ENCODE measurements around the gene FAU. TPM values are rescaled to one million over a fixed set of nuclear protein-coding genes. Genes with fewer than 3 reads are reported as not detected.

Gene FAU
- polyA plus RNA-seq, 1 of the 3 experiments (the other 2 are of a cell fraction) = 1,210 TPM

- ChIA-PET POLR2A (no interaction called here), CTCF (interaction anchor here (1.3 kb wide), 1 partner anchor 58 kb away, joined by 3 read pairs; the partner anchor contains the start of gene ARL2)
- Histone ChIP-seq H3K36me3 (replicated peaks in 1 of 2; ENCODE audit: control insufficient read depth in 1 of 2, insufficient read depth in 2 of 2, low read length in 1 of 2) (no peaks in the 10 kb centered on the region), H2AFZ (ENCODE audit: low read depth) (no peak overlapping the region), H3K9me3 (no peaks in the 10 kb centered on the region), H3K4me3 (ENCODE audit: low read depth in 2 of 2, low read length in 1 of 2) (no peak overlapping the region), H3K4me2 (no peak overlapping the region), H3K79me2 (ENCODE audit: insufficient read depth) (no peaks in the 10 kb centered on the region), H3K9me2 (no peaks in the 10 kb centered on the region), H3K27ac (ENCODE audit: low read depth in 2 of 2, low read length in 1 of 2) (no peak overlapping the region), H3F3A (replicated peaks; ENCODE audit: insufficient read depth) (peaks cover 2% of the 10 kb centered on the region), H3K4me1 (ENCODE audit: control insufficient read depth in 1 of 2, insufficient read depth in 2 of 2, low read depth in 1 of 2, low read length in 1 of 2) (no peaks in the 10 kb centered on the region), H3K27me3 (ENCODE audit: insufficient read depth) (no peaks in the 10 kb centered on the region), H3K9ac (no peak overlapping the region), H4K20me1 (ENCODE audit: insufficient read depth) (no peaks in the 10 kb centered on the region; the same call in 1 of the 2 replicates)
- TF ChIP-seq ELF1 (IDR thresholded peaks at IDR 0.05) = no peak
- no peak for TF ChIP-seq NRF1 (IDR thresholded peaks at IDR 0.05; ENCODE audit: low read depth, low read length)
- no peak for TF ChIP-seq SIN3A (IDR thresholded peaks at IDR 0.05; ENCODE audit: borderline replicate concordance, low read depth, low read length)
- no peak for TF ChIP-seq RXRA (IDR thresholded peaks at IDR 0.05; ENCODE audit: borderline replicate concordance, low read depth)
- no peak for DNase-seq
- WGBS (ENCODE audit: low lambda C conversion rate) = 68% methylated on average over 2 of the region's 4 CpGs
Observed at GRCh38 chr11:65071907-65072630, 49.9 kb downstream of the FAU start.

Small RNAs within 50 kb of the gene (small RNA-seq; reads per million reads assigned to genes)
- gene HIGD1AP10 = 0 reads per million in 7 experiments
- 0 reads per million in 7 experiments for gene PDCL2P2
- gene RNU2-23P = 0 to 37.4 (median 2.6) reads per million in 7 experiments

Other genes with a start within 250 kb of the FAU start
- 57.6 and 93.3 TPM in 2 replicates for gene EHD1, start 243.5 kb downstream of the FAU start, polyA plus RNA-seq (2012; rRNA removed)
- 6.2 and 7.1 TPM in 2 replicates for gene ATG2A, start 204.9 kb downstream of the FAU start, polyA plus RNA-seq (2012; rRNA removed)
- gene PPP2R5B, start 197.4 kb downstream of the FAU start, polyA plus RNA-seq (2012; rRNA removed) = 15.1 and 16.7 TPM in 2 replicates
- not detected in 2 replicates for gene GPHA2, start 186.2 kb downstream of the FAU start, polyA plus RNA-seq (2012; rRNA removed)
- gene MAJIN, start 150.0 kb downstream of the FAU start, polyA plus RNA-seq (2012; rRNA removed) = not detected in 2 replicates
- 0.20 and 0.28 TPM in 2 replicates for gene BATF2, start 125.2 kb downstream of the FAU start, polyA plus RNA-seq (2012; rRNA removed)
- gene ARL2, start 108.0 kb downstream of the FAU start, polyA plus RNA-seq (2012; rRNA removed) = 252 and 278 TPM in 2 replicates
- 9.0 and 17.2 TPM in 2 replicates for gene SNX15, start 94.7 kb downstream of the FAU start, polyA plus RNA-seq (2012; rRNA removed)
- 13.1 and 22.5 TPM in 2 replicates for gene SAC3D1, start 80.9 kb downstream of the FAU start, polyA plus RNA-seq (2012; rRNA removed)
- gene NAALADL1, start 63.6 kb downstream of the FAU start, polyA plus RNA-seq (2012; rRNA removed) = not detected in 2 replicates
- gene CDCA5, start 38.1 kb downstream of the FAU start, polyA plus RNA-seq (2012; rRNA removed) = 13.1 and 16.3 TPM in 2 replicates
- gene ZFPL1, start 37.9 kb downstream of the FAU start, polyA plus RNA-seq (2012; rRNA removed) = 55.7 and 75.9 TPM in 2 replicates
- 59.1 and 59.9 TPM in 2 replicates for gene VPS51, start 25.9 kb downstream of the FAU start, polyA plus RNA-seq (2012; rRNA removed)
- gene TM7SF2, start 10.3 kb downstream of the FAU start, polyA plus RNA-seq (2012; rRNA removed) = 87.8 and 90.0 TPM in 2 replicates
- 5.6 and 5.9 TPM in 2 replicates for gene ZNHIT2, start 4.4 kb downstream of the FAU start, polyA plus RNA-seq (2012; rRNA removed)
- gene MRPL49, start 187 bp upstream of the FAU start, polyA plus RNA-seq (2012; rRNA removed) = 56.7 and 89.7 TPM in 2 replicates
- 14.9 and 31.9 TPM in 2 replicates for gene SYVN1, start 12.4 kb upstream of the FAU start, polyA plus RNA-seq (2012; rRNA removed)
- not detected in 2 replicates for gene SPDYC, start 48.1 kb upstream of the FAU start, polyA plus RNA-seq (2012; rRNA removed)
- gene CAPN1, start 59.8 kb upstream of the FAU start, polyA plus RNA-seq (2012; rRNA removed) = 78.6 and 92.2 TPM in 2 replicates
- gene POLA2, start 139.8 kb upstream of the FAU start, polyA plus RNA-seq (2012; rRNA removed) = 18.4 and 19.4 TPM in 2 replicates
- 5.1 and 8.1 TPM in 2 replicates for gene CDC42EP2, start 192.7 kb upstream of the FAU start, polyA plus RNA-seq (2012; rRNA removed)
- gene DPF2, start 211.7 kb upstream of the FAU start, polyA plus RNA-seq (2012; rRNA removed) = 29.6 and 44.9 TPM in 2 replicates
- 0.34 and 0.41 TPM in 2 replicates for gene TIGD3, start 232.6 kb upstream of the FAU start, polyA plus RNA-seq (2012; rRNA removed)

All from SK-N-SH (cell line).